Measurements from ENCODE around the gene MCTP1.

GRCh38 chr5:94911276-94911675 is 373.6 kb downstream of the MCTP1 start:
- TF ChIP-seq CTCF (conservative IDR thresholded peaks at IDR 0.05 in 1 of 2, IDR thresholded peaks at IDR 0.05 in 1 of 2; ENCODE audit: extremely low read depth in 1 of 2, insufficient read depth in 1 of 2, low read depth in 1 of 2, low read length in 2 of 2): no peak
- no peak for TF ChIP-seq EZH2 (IDR thresholded peaks at IDR 0.05; ENCODE audit: borderline replicate concordance, low read length)

Data from mammary epithelial cell (primary cell).